Measurements from ENCODE around the gene SULT1C3.

Gene SULT1C3

DNA sequence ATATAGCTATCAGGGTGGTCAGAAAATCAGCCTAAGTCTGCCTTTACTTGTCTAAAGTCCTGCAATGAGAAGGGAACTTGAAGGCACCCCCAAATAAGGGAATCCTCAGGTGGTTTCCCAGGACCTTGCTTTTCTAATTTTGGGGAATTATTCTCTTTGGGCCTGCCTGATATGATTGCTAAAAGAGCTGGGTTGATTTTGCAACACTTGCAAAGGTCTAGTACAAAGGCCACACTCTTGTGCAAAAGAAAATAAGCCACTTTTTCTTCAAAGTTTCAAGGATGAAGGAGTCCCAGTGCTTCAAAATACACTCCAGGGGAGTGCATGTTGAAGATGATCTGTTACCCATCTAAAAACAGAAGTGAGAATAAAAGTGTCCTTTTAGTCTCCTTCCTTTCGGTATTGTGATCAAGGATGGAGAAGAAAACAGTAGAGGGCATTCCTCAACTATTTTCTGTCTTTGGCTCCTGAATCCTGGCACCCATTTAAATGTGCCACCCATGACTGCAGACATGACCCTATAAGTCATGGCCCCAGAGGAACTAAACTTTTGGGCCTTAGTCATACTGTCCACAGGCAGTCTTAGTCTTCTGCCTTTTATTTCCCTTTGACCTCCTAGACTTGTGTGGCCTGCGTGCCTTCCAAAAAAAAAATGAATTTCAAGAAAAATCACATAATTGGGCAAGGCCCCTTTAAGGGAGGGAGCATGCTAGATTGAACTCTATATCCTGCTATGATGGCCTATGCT, 5.1 kb downstream of the SULT1C3 start:
- Histone ChIP-seq H3K27me3 (ENCODE audit: control insufficient read depth, low read length) (no peaks in the 10 kb centered on the region), H3K36me3 (ENCODE audit: control insufficient read depth, low read length) (no peaks in the 10 kb centered on the region), H3K9me2 (replicated peaks; ENCODE audit: control insufficient read depth, low read length) (no peaks in the 10 kb centered on the region), H4K20me1 (ENCODE audit: control insufficient read depth, insufficient read depth, low read depth, low read length) (no peaks in the 10 kb centered on the region), H3K4me1 (ENCODE audit: control insufficient read depth, low read length) (no peaks in the 10 kb centered on the region), H3K4me3 (ENCODE audit: low read length) (no peak overlapping the region), H3K4me2 (ENCODE audit: low read length) (no peak overlapping the region), H3K79me2 (ENCODE audit: control insufficient read depth, low read length) (no peaks in the 10 kb centered on the region), H3K9me3 (ENCODE audit: control insufficient read depth, insufficient read depth, low read length) (no peaks in the 10 kb centered on the region), H3F3A (ENCODE audit: control insufficient read depth, insufficient read depth) (no peaks in the 10 kb centered on the region), H3K27ac (ENCODE audit: low read depth, low read length) (no peak overlapping the region)
- TF ChIP-seq, protein P1, sequence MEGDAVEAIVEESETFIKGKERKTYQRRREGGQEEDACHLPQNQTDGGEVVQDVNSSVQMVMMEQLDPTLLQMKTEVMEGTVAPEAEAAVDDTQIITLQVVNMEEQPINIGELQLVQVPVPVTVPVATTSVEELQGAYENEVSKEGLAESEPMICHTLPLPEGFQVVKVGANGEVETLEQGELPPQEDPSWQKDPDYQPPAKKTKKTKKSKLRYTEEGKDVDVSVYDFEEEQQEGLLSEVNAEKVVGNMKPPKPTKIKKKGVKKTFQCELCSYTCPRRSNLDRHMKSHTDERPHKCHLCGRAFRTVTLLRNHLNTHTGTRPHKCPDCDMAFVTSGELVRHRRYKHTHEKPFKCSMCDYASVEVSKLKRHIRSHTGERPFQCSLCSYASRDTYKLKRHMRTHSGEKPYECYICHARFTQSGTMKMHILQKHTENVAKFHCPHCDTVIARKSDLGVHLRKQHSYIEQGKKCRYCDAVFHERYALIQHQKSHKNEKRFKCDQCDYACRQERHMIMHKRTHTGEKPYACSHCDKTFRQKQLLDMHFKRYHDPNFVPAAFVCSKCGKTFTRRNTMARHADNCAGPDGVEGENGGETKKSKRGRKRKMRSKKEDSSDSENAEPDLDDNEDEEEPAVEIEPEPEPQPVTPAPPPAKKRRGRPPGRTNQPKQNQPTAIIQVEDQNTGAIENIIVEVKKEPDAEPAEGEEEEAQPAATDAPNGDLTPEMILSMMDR (IDR thresholded peaks at IDR 0.05; ENCODE audit: low read depth, low read length, poor library complexity, severe bottlenecking), result no peak
- TF ChIP-seq EZH2phosphoT487 (IDR thresholded peaks at IDR 0.05; ENCODE audit: borderline replicate concordance, low read length), result no peak

DNA sequence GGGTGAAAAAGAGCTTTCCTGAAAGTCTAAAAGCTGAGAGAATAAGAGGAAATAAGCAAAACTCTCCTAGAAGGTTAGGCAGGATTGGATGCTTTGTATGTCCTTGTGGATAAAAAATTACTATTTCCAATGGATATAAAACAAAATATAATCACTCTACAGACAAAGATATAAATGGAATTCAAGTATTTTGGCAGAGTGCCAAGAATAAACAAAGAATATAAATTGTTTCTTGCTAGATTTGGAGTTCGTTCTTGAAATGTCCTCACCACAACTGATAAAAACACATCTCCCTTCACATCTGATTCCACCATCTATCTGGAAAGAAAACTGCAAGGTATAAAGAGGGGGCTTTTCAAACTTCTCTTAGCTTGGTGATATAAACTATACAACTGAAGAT, 13.3 kb downstream of the SULT1C3 start:
- no peaks in the 10 kb centered on the region for H3K79me2 ChIP-seq (ENCODE audit: control insufficient read depth, low read length)
- H3K9me2 ChIP-seq (replicated peaks; ENCODE audit: control insufficient read depth, low read length), result no peaks in the 10 kb centered on the region
- H3F3A ChIP-seq (ENCODE audit: control insufficient read depth, insufficient read depth), result no peaks in the 10 kb centered on the region
- H3K36me3 ChIP-seq (ENCODE audit: control insufficient read depth, low read length), result no peaks in the 10 kb centered on the region
- TF ChIP-seq EZH2phosphoT487 (IDR thresholded peaks at IDR 0.05; ENCODE audit: borderline replicate concordance, low read length), result no peak
- H4K20me1 ChIP-seq (ENCODE audit: control insufficient read depth, insufficient read depth, low read depth, low read length), result no peaks in the 10 kb centered on the region
- H3K4me3 ChIP-seq (ENCODE audit: low read length), result no peak overlapping the region
- H3K4me1 ChIP-seq (ENCODE audit: control insufficient read depth, low read length), result no peaks in the 10 kb centered on the region
- no peaks in the 10 kb centered on the region for H3K9me3 ChIP-seq (ENCODE audit: control insufficient read depth, insufficient read depth, low read length)
- H3K27ac ChIP-seq (ENCODE audit: low read depth, low read length), result no peak overlapping the region
- H3K4me2 ChIP-seq (ENCODE audit: low read length), result no peak overlapping the region
- no peaks in the 10 kb centered on the region for H3K27me3 ChIP-seq (ENCODE audit: control insufficient read depth, low read length)

DNA sequence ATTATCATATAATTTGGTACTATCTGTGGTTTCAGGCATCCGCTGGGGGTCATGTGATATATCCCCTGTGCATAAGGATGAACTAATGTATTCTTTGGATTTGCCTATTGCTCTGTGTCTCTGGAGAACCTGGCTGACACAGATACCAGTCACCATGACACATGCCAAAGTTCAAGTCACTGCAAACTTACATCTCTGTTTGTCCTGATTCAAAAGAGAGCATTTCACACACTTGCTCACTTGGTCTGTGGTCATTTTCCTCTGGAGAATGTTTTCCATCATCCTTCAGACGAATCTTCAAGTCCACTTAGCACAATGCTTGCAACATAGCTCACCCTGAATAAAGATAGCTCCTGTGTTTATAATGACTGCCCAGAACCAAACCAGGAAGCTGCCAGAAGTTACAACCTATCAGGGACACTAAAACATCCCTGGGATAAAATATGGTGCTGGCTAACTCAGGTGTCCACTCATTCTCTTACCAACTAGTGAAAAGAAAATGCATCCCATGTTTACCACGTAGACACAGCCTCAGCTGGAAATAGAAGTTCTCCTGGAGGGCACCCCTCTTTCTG, 18.1 kb downstream of the SULT1C3 start:
- Histone ChIP-seq H3K27me3 (ENCODE audit: control insufficient read depth, low read length) (no peaks in the 10 kb centered on the region), H3K4me1 (ENCODE audit: control insufficient read depth, low read length) (no peaks in the 10 kb centered on the region), H3K4me3 (ENCODE audit: low read length) (no peak overlapping the region), H3K4me2 (ENCODE audit: low read length) (no peak overlapping the region), H3K9me2 (replicated peaks; ENCODE audit: control insufficient read depth, low read length) (no peaks in the 10 kb centered on the region), H3F3A (ENCODE audit: control insufficient read depth, insufficient read depth) (no peaks in the 10 kb centered on the region), H3K27ac (ENCODE audit: low read depth, low read length) (no peak overlapping the region), H3K79me2 (ENCODE audit: control insufficient read depth, low read length) (no peaks in the 10 kb centered on the region), H3K9me3 (ENCODE audit: control insufficient read depth, insufficient read depth, low read length) (no peaks in the 10 kb centered on the region), H4K20me1 (ENCODE audit: control insufficient read depth, insufficient read depth, low read depth, low read length) (no peaks in the 10 kb centered on the region), H3K36me3 (ENCODE audit: control insufficient read depth, low read length) (no peaks in the 10 kb centered on the region)
- TF ChIP-seq, protein P1 (IDR thresholded peaks at IDR 0.05; ENCODE audit: low read depth, low read length, poor library complexity, severe bottlenecking), result no peak
- no peak for TF ChIP-seq EZH2phosphoT487 (IDR thresholded peaks at IDR 0.05; ENCODE audit: borderline replicate concordance, low read length)

DNA sequence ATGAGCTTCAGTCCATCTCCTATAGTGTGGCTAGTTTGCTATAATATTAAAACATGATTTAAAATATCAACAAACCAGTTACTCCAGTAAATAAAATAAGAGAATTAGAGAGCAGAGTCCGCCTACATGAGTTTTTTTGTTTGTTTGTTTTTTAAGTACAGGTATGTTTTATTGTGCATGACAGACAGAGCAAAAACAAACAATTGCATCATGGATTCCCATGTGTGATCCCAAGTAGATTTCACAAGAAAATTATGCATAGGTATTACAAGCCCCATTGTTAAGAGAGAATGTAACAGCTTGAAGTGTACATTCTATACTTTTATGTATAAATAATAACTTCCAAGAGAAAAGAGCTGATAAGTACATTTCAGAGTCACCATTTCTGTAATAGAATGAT, 21.0 kb downstream of the SULT1C3 start:
- H4K20me1 ChIP-seq (ENCODE audit: control insufficient read depth, insufficient read depth, low read depth, low read length), result no peaks in the 10 kb centered on the region
- H3K27ac ChIP-seq (ENCODE audit: low read depth, low read length), result no peak overlapping the region
- no peaks in the 10 kb centered on the region for H3K27me3 ChIP-seq (ENCODE audit: control insufficient read depth, low read length)
- H3K9me3 ChIP-seq (ENCODE audit: control insufficient read depth, insufficient read depth, low read length), result no peaks in the 10 kb centered on the region
- no peaks in the 10 kb centered on the region for H3K36me3 ChIP-seq (ENCODE audit: control insufficient read depth, low read length)
- no peak overlapping the region for H3K4me2 ChIP-seq (ENCODE audit: low read length)
- H3K9me2 ChIP-seq (replicated peaks; ENCODE audit: control insufficient read depth, low read length), result no peaks in the 10 kb centered on the region
- no peak overlapping the region for H3K4me3 ChIP-seq (ENCODE audit: low read length)
- H3K79me2 ChIP-seq (ENCODE audit: control insufficient read depth, low read length), result no peaks in the 10 kb centered on the region
- no peaks in the 10 kb centered on the region for H3F3A ChIP-seq (ENCODE audit: control insufficient read depth, insufficient read depth)
- TF ChIP-seq, protein P1 (IDR thresholded peaks at IDR 0.05; ENCODE audit: low read depth, low read length, poor library complexity, severe bottlenecking), result no peak
- no peak for TF ChIP-seq EZH2phosphoT487 (IDR thresholded peaks at IDR 0.05; ENCODE audit: borderline replicate concordance, low read length)
- no peaks in the 10 kb centered on the region for H3K4me1 ChIP-seq (ENCODE audit: control insufficient read depth, low read length)
